Kidney capillary endothelial cell (primary cell): ENCODE data around the gene PSD.

ENCODE experiments used
- DNase-seq: peaks from one replicate; pipeline ENCODE4 v3.0.0-alpha.2; 2018; ENCODE audit warnings: low spot score

Gene PSD

DNA sequence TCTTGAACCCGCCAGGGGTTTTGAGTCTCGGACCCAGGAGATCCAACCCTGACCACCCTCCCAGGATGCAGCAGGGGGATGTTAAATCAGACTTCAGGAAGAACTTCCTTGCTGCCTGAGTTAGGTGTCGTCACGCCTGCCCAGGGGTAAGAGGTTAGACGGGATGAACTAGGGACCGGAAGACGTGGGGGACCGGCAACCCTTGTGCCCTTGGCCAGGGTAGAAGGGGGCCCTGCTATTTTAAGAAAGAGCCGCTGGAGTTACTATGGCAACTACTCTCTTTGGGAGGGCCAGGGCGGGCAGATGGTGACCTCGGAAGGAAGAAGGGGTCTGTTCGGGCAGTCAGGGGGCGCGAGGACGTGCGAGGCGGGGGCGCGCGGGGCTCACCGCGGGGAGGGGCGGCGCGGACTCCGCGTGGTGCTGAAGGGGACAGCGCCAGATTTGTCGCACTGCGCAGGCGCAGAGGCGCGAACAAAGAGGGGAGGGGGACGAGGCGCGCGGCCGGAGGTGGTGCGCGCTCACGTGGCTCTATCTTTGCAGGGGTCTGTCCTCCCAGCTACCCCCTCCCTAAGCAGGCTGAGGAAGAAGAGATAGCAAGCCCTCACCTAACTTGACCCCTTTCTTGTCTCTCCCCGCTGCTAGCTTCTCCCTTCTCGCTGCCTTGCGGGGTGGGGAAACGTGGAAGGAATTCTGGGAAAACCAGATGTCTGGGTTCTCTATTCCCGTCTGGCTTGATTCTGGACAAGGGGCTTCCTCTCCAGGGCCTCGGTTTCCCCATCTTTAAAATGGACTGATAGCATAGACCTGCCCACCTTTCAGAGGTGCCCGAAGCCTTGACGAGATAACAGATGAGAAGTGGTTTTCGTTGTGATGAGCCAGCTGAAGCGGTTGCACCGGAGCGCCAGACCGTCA, 940 bp upstream of the PSD start:
- no peak for DNase-seq

DNA sequence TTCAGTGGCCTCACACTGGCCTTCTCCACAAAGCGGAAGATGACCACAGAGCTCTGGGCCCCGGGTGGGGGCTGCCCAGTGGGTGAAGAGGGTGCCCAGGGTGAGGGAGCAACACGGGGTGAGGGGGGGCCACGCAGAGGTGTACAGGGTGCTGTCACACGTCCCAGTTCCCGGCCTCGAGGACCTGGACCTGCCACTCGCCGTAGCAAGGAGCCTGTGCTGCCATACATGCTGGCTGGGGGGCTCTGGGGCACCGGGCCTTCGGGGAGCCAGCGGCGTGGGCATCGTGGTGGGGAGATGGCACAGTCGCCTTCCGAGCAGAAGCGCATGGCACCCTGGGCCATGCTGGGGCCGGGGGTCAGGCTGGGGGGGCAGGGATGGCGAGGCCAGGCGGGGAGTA, 1.9 kb downstream of the PSD start:
- no peak for DNase-seq

DNA sequence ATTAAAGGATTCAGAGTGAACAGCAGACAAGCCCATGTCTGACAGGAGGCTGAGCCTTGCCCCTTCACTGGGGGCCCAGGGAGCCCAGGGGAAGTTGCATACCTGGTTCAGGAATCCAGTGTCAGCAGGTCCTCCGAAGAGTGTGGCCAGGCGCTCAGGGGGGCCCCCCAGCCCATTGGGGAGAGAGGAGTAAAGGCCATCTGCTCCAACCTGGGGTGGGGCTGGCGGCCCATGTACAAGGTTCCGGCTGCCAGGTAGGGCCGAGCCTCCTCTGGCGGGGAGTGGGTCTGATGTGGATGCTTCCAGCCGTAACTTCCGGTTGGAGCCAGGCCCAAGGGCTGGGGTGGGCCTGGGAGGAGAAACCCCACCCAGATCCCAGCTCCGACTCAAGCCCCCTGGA, 2.3 kb downstream of the PSD start:
- no peak for DNase-seq

DNA sequence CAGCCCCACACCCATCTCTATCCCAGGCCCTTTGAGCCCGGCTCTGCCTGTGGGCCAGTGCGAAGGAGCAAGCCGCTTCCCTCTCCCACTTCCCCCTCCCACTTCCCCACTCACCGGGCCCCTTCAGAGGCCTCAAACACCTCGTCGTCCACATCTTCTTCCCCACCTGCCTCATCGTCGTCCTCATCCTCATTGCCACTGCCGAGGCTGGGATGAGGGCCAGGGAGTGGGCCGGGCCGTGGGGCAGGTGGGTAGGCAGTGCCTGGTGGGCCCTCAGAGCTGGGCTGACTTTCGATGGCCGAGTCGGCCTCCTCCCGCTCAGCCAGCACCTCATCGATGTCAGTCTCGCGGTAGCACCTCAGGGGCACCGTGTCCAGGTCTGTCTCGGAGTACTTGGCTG, 3.8 kb downstream of the PSD start:
- no peak for DNase-seq

DNA sequence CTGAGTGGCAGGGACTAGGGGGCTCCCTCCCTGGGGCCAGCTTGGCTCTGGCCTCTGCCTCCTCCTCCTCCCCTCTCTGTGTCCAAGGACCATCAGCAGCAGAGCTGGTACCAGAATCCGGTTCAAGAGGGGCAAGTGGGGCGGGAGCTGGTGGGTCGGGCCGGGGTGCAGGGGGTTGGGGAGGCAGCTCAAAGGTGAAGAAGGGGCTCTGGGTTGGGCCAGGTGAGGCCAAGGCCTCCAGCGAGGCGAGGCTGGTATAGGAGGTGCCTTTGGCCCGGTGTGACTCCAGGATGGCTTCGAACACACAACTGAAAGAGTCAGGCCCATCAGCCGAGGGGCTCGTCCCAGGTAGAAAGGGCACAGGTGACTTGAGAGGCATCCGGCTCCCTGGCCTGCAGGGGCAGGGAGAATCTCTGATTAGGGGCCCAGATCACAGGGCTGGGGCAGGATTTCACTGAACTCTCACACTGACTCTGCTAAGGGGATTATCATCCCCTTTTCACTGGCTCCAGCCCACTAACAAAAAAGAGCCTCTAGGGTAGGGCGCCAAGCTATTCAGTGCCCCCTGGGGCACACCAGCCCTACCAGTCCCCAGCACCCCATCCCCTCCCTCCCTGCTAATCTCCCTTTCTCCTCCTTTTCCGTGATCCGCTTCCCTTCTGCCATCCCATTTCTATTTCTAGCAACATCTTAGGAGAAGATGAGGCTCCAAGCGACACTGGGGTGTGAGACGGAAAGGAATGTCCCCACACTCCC, 4.6 kb downstream of the PSD start:
- no peak for DNase-seq

DNA sequence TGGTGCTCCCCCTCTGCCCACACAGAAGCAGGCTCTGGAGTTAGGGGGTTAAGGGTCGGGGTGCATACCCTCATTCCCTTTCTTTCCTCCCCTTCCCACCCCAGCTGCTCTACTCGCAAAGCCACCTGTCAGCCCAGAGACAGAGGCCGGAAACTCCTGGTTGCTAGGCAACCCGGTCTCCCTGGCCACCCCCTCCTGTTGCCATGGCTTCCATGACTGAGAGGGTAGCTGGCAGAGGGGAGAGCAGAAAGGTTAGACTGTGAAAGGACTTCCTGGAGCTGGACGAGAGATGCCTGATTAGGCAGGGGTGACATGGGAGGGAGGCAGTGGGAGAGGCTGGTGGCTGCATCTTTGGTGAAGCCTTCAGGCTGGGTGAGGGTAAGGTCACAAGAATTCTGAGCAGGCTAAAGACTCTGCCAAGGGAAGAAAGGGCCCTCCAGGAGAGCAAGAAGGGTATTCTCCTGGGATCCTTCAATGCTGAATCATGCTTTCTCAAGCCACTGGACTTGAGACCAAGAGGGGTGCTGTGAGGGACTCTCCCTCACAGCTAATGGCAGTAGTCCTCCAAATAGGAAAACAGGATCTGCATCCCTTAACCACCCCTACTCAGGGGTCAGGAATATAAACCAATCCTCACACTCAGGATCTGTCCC, 5.4 kb downstream of the PSD start:
- DNase-seq = no peak

DNA sequence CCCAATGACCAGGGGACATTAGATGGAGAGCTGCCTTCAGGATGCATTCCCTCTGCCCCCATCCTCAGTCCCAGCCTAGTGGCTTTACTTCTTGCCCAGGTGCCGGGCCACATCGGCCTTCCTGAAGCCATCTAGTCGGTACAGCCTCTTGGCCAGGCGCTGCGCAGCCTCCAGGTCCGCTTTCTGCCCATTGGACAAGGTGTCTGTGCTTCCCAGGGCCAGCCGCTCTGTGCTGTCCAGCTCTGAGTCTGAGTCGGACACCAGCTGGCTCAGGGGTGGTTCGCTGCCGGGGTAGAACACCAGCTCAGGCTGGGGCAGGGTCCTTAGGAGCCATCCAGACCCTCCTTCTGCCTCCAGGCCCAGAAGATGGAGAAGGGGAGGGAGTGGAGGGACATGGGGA, 6.3 kb downstream of the PSD start:
- no peak for DNase-seq

DNA sequence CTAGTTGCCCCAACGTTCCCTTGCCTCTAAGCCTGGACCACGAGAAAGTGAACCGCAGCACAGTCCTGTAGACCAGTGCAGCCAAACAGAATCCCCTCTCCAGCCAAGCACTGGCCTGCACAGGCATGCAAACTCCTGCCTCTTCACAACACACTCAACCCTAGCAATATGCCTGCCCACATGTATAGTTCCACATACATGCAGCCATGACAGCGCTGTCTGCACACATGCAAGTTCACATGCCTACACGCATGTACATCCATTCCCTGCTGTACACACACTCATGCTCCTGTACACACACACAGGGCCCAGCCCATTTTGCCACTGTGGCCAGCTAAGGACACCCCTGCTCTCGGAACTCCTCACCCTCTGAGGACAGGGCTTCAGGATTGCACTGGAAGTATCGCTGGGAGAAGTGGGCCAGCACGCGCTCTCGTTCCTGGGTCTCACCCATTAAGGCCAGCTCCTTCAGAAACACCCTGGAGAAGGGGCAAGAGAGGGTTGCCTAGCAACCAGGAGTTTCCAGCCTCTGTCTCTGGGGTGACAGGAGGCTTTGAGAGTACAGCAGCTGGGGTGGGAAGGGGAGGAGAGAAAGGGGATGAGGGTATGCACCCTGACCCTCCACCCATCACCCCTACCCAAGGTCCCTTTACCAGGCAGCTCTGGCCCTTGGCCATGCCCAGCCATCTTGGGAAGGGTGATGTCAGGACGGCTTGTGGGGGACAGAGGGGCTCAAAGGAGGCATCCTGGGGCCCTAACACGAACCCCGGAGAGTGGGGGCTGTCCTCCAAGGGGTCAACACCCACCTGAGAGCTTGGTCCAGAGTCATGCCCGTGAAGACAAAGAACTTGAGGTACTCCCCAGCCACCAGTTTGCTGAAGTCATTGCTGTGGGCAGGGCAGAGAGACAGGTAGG, 7.0 kb downstream of the PSD start:
- no peak for DNase-seq

DNA sequence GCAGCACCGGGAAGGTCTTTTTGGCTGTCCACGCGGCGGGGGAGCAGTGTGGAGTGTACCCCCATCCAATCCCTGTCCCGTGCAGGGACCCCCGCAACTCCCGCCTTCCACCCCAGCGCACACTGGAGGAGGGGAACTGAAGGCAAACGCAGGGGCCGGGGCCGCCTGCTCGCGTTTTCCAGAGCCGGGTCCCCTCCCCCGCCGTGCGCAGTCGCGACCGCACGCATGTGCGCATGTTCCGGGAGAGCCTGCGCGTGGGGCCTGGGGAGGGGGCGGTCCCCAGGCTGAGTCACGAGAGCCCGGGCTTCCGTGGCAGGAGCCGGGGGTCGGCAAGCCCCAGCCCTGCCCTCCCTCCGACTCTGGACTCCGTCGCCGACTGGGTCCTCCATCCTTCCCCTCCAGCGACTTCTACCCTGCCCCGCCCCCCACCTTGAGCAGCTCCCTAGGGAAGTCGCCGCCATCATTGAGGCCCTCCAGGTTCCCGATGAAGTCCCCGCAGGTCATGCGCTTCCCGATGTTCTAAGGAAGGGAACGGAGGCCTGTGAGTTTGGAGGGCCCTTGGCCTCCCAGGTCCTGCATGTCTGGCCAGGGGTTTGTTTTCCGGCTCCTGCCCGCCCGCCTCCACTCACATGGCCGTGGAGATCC, 8.0 kb downstream of the PSD start:
- no peak for DNase-seq

DNA sequence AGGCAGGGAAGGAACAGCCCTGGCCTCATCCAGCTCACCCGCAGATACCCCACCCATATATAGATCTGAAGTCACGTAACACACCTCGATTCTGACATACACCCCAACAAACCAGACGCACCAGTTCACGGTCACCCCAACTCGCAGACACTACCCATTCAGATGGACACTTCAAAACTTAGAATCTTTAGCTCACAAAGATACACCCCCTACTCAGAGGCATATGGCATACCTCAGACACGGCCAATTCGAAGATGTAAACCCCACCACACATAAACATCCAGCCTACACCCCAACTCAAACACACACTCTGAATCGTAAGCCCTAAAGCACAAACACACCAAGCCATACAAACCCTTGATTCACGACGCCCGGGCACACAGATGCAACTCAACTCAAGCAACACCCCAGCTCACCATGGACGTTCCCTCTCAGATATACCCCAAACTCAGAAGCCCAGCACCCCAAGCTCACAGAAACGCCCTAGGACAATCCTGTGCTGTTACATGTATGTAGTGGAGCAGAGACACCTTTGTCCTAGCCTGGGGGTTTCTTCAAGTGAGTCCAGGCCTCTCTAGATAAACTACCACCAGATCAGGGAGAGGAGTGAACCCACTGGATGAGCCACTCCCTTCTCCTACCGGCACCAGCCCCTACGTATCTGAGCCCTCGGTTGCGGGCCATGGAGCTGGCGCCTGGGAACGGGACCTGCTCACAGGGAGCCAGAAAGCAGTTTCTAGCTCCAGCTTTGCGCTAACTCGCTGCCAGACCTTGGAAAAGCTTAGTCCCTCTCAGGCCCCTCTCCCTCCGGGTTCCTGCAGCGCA, 8.8 kb downstream of the PSD start:
- no peak for DNase-seq

DNA sequence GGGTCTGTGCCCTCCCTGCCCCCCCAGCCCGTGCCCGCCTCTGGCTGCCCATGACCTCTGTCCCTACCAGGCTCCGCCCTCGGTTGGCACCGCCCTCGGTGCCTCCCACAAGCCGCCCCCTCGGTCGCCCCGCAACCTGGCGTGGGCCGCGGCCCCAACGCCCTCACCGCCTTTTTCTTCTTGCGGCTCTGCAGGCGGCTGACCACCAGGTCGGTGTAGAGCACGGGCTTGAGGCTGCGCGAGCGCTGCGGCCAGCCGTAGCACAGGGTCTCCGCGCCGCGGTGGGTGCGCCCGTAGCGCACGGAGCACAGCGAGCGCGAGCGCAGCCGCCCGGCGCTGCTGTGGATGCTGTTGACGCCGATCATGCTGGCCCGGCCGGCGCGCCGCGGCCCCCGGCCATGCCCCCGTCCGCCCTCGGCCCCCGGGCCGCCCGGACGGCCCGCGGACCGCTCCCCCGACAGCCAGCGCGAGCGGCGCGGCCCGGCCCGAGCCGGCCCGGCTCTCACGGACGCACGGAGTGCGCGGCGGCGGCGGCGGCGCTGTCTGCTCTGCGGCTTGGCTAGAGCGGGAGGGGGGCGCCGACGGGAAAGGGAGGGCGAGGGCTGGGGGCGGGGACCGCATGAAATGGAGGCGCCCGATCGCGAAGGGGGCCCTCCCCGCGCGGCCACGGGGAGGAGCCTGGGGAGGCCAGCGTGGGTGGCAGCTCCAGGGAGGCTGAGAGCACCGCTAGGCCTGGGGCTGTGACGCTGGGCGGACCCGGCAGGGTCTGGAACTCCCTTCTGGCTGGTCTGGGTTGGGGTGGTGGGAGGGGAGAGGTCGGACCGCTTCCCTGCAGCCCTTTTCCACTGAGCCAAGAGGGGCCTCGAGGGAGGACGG, 9.6 kb downstream of the PSD start:
- no peak for DNase-seq

DNA sequence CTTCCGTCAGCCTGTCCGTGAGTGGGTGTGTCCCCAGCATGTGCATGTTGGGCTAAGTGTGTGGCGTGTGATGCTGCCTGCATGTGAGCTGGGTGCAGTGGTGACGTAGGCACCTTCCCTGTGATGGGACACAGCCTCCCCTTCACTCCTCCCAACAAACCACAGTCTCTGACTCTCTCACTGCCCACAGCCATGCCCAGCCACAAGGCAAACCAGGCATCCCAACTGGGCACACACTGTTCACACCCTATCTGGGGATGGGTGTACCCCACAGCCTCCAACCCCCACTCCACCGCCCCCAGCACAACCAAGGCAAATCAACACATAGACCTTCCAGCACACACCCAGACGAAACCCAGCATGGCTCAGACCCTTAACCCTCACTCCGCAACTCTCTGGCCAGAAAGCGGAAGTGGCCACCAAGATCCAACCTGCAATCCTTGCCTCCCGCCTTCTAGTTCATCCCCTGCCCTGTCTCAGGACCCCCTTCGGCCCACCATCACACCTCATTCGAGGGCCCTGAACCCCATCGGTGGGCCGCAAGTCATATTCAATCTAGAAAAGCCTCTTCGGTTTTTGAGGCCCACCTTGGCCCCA, 10.4 kb downstream of the PSD start:
- DNase-seq = no peak

DNA sequence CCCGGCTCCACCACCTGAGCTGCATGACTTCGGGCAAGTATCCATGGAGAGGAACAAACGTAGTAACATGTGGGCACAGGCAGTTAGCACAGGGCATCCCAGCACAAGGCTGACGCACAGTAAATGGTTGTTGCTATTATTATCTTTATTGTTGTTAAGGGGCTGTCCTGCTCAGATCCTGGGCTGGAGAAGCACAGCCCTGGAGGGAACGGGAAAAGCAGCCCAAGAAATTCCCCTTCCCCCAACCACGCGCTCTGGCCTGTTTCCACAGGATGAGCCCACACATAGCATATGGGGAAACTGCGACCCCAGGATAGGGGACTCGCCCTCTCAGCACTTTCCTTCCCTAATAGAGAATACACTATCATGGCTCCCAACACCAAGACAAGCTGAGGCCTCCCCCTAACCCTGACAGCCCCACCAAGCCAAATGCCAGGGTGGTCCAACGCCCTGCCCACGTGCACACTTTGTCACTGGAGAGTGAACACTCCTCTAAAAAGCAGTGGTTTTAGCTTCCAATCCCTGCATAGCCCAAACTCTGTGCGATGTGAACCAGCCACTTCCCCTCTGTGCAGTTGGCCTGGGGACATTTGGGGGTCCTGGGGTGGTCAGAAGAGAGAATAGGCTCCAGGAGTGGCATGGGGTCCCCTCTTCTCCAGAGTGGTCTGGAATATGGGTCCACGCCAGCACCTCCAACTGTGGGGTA, 11.0 kb downstream of the PSD start:
- DNase-seq = no peak

DNA sequence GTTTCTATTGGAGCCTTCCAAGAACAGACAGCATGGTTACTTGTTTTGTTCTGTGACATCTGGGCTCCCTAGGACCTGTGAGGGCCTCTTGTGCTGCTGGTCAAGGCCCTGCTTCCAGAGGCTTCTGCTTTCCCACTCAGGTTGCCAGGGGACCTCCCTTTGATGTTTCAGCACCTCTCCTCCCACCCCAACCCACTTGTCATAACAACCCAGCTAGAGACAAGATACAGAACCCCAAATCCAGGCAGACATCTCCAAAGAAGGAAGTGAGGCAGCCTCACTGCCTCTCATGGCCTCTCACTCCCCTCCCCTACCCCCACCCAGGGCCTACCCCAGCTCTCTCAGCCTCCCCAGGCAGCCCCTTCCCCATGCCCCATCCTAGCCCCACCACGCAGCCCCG, 11.8 kb downstream of the PSD start:
- DNase-seq = no peak

DNA sequence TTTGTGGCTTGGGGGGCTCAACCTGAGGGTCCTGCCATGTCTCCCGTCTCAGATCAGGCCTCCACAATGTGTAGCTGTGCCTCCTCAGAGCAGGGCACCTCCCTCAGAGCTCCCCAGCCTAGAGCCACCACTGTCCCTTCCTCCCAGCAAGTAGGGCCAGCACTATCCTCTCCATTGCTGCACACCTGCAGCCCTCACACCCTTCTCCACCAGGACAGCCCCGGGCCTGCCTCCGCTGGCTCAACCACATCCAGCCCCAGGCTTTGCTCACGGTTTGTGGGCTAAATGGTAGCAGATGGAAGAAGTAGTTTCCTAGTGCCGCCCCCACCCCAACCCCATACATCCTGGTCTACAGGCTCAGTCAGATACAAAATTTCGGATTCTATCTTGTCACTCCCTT, 13.0 kb downstream of the PSD start:
- DNase-seq = no peak

DNA sequence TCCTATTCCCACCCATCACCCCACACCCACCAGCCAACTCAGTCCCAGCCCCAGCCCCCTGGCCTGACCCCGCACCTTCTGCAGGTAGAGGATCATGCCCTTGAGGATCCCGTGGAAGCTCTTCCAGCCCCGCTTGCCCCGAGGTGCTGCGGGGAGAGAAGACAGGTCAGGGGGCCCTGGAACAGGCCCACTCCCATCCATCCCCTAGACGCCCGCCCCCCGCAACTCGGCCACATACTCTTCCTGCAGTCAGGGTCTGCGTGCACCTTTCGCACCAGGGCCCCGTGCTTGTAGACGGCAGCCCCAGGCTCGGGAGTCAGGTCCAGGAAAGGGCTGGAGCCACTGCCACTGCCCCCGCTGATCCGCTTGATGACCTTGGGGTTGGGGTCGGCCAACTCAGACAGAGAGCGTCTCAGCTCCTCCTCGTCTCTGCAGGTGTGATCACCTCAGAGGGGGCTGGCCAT, 13.4 kb downstream of the PSD start:
- no peak for DNase-seq

DNA sequence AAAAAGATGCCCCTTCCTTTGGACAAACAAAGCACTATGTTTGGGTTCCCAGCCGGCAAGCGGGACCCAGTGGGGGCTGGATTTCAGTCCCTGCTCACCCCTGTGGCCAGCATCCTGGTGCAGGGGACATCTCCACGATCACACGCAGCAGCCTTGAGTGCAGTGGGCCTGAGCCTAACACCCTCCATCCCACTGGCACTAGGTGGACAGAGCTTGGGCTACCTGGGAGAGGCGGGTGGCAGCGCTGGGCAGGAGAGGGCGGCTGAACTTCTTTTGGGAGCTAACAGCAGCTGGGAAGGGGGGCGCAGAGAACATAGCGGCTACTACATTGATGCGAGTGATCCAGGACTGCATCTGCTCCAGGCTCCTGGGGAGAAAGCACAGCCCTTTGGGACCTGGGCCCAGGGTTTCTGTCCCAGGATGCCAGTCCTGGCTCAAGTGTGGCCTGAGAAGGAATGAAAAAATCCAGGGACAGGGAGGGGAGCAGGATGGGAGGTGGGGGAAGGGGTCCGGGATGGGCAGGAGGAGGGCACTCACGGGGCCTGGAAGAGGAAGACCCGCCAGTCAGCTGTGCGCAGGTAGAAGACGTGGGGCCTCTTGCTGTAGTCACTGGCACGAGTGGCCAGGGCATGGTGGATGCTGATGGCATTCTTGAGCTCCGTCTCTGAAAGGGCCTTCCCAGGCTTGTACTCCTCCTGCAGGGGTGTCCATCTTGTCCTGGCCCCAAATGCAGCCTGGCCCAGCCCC, 14.1 kb downstream of the PSD start:
- DNase-seq = no peak

DNA sequence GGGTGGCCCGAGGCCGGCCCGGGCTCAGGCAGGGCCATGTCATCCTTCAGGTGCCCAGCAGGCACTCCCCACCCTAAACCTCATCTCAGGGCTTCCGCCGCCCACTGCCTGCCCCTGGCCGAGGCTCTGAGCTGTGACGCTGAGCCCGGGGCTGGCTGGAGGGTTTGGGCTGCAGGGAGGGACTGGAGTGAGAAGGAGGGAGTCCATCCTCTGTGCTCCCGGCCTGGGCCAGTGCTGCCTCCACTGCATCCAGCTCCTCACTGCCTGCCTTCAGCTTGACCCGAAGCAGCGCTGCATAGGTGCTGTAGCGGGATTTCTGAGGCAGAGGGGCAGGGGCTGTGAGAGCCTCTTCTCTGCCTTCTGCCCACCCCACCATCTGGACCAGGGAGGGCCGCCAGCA, 15.5 kb downstream of the PSD start:
- DNase-seq = no peak
